Measurements from ENCODE around the gene ZNF91. TPM values are rescaled to one million over a fixed set of nuclear protein-coding genes. Genes with fewer than 3 reads are reported as not detected.
A peak's percentile ranks its signal among the peaks of the same experiment; 100 is the strongest.

The ZNF91 gene
- total RNA-seq, 1 donor from 2014 or later: 149 TPM

- H3K27ac Mint-ChIP-seq: no peak overlapping the region
- no peaks in the 10 kb centered on the region for H3K9me3 Mint-ChIP-seq (ENCODE audit: low read depth)
- H3K4me1 Mint-ChIP-seq (ENCODE audit: low read depth): peaks cover 16% of the 10 kb centered on the region
- TF ChIP-seq, protein P1, sequence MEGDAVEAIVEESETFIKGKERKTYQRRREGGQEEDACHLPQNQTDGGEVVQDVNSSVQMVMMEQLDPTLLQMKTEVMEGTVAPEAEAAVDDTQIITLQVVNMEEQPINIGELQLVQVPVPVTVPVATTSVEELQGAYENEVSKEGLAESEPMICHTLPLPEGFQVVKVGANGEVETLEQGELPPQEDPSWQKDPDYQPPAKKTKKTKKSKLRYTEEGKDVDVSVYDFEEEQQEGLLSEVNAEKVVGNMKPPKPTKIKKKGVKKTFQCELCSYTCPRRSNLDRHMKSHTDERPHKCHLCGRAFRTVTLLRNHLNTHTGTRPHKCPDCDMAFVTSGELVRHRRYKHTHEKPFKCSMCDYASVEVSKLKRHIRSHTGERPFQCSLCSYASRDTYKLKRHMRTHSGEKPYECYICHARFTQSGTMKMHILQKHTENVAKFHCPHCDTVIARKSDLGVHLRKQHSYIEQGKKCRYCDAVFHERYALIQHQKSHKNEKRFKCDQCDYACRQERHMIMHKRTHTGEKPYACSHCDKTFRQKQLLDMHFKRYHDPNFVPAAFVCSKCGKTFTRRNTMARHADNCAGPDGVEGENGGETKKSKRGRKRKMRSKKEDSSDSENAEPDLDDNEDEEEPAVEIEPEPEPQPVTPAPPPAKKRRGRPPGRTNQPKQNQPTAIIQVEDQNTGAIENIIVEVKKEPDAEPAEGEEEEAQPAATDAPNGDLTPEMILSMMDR (IDR thresholded peaks at IDR 0.05; ENCODE audit: unreplicated experiment): no peak
- no peaks in the 10 kb centered on the region for H3K27me3 Mint-ChIP-seq
- H3K36me3 Mint-ChIP-seq (ENCODE audit: insufficient read depth): peaks cover 5% of the 10 kb centered on the region
- no peak overlapping the region for H3K4me3 Mint-ChIP-seq (ENCODE audit: low read depth)
- no peak for DNase-seq (ENCODE audit: low spot score, unreplicated experiment)
These were observed 9.4 kb upstream of the ZNF91 start for GRCh38 chr19:23404676-23405075.

GRCh38 chr19:23403581-23404324 is 8.5 kb upstream of the ZNF91 start:
- Mint-ChIP-seq H3K4me1 (ENCODE audit: low read depth) (peaks cover 13% of the 10 kb centered on the region), H3K27me3 (no peaks in the 10 kb centered on the region), H3K9me3 (ENCODE audit: low read depth) (no peaks in the 10 kb centered on the region), H3K4me3 (ENCODE audit: low read depth) (no peak overlapping the region), H3K36me3 (ENCODE audit: insufficient read depth) (peaks cover 11% of the 10 kb centered on the region), H3K27ac (peak overlapping the region; percentile 87)
- TF ChIP-seq, protein P1 (IDR thresholded peaks at IDR 0.05; ENCODE audit: unreplicated experiment): peak; percentile 73
- DNase-seq (ENCODE audit: low spot score, unreplicated experiment): peak; percentile 30

DNA sequence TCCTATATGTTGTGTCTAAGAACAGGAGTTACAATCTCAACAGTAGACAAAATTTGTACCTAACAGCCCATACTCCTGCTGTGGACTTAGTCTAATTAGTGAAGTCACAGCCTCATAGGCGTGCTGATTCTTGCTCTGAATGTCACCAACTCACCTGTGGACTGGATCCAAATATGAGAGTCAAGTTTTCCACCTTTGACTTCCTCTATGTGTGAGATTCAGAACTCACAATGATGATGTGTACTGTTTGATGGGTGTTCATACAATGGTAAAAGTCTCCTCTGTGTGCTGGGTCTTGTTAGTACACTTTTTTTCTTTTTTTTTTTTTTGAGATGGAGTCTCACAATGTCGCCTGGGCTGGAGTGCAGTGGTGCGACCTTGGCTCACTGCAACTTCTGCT is 7.8 kb upstream of the ZNF91 start:
- Mint-ChIP-seq H3K4me3 (ENCODE audit: low read depth) (no peak overlapping the region), H3K36me3 (ENCODE audit: insufficient read depth) (peaks cover 11% of the 10 kb centered on the region), H3K9me3 (ENCODE audit: low read depth) (no peaks in the 10 kb centered on the region), H3K27me3 (no peaks in the 10 kb centered on the region), H3K27ac (peak overlapping the region; percentile 87), H3K4me1 (ENCODE audit: low read depth) (peaks cover 12% of the 10 kb centered on the region)
- no peak for DNase-seq (ENCODE audit: low spot score, unreplicated experiment)
- TF ChIP-seq, protein P1 (IDR thresholded peaks at IDR 0.05; ENCODE audit: unreplicated experiment): no peak

GRCh38 chr19:23402388-23402787 is 7.1 kb upstream of the ZNF91 start:
- Mint-ChIP-seq H3K36me3 (ENCODE audit: insufficient read depth) (peaks cover 11% of the 10 kb centered on the region), H3K4me1 (ENCODE audit: low read depth) (peaks cover 13% of the 10 kb centered on the region), H3K27me3 (no peaks in the 10 kb centered on the region), H3K9me3 (ENCODE audit: low read depth) (no peaks in the 10 kb centered on the region), H3K27ac (no peak overlapping the region), H3K4me3 (ENCODE audit: low read depth) (no peak overlapping the region)
- TF ChIP-seq, protein P1 (IDR thresholded peaks at IDR 0.05; ENCODE audit: unreplicated experiment): no peak
- no peak for DNase-seq (ENCODE audit: low spot score, unreplicated experiment)

GRCh38 chr19:23401086-23401610 is 5.9 kb upstream of the ZNF91 start:
- Mint-ChIP-seq H3K27ac (no peak overlapping the region), H3K36me3 (ENCODE audit: insufficient read depth) (peaks cover 11% of the 10 kb centered on the region), H3K9me3 (ENCODE audit: low read depth) (no peaks in the 10 kb centered on the region), H3K4me3 (ENCODE audit: low read depth) (no peak overlapping the region), H3K27me3 (no peaks in the 10 kb centered on the region), H3K4me1 (ENCODE audit: low read depth) (peaks cover 15% of the 10 kb centered on the region)
- TF ChIP-seq, protein P1 (IDR thresholded peaks at IDR 0.05; ENCODE audit: unreplicated experiment): no peak
- DNase-seq (ENCODE audit: low spot score, unreplicated experiment): no peak
